HFF-Myc (cell line): ENCODE measurements around the gene TNFRSF1A.

Experiments
- DNase-seq: peaks from one replicate; pipeline ENCODE4 v3.0.0-alpha.2; 2011; ENCODE audit warnings: low read depth; ENCODE audit errors: extremely low read depth
- H3K4me3 ChIP-seq: replicated peaks from 2 replicates; pipeline ENCODE4 v1.5.1; 2011; ENCODE audit warnings: low read depth, mild to moderate bottlenecking, control low read depth, low read length
- TF ChIP-seq, protein P1 (sequence below): IDR thresholded peaks from 2 replicates; pipeline ENCODE4 v1.5.1; 2012; ENCODE audit warnings: mild to moderate bottlenecking, low read depth, low read length, control low read depth; ENCODE audit errors: missing control alignments

The TNFRSF1A gene

GRCh38 chr12:6279256-6279628 is 62.6 kb downstream of the TNFRSF1A start:
- TF ChIP-seq, protein P1, sequence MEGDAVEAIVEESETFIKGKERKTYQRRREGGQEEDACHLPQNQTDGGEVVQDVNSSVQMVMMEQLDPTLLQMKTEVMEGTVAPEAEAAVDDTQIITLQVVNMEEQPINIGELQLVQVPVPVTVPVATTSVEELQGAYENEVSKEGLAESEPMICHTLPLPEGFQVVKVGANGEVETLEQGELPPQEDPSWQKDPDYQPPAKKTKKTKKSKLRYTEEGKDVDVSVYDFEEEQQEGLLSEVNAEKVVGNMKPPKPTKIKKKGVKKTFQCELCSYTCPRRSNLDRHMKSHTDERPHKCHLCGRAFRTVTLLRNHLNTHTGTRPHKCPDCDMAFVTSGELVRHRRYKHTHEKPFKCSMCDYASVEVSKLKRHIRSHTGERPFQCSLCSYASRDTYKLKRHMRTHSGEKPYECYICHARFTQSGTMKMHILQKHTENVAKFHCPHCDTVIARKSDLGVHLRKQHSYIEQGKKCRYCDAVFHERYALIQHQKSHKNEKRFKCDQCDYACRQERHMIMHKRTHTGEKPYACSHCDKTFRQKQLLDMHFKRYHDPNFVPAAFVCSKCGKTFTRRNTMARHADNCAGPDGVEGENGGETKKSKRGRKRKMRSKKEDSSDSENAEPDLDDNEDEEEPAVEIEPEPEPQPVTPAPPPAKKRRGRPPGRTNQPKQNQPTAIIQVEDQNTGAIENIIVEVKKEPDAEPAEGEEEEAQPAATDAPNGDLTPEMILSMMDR = no peak
- DNase-seq = no peak
- H3K4me3 ChIP-seq = no peak overlapping the region
